Upper lobe of right lung (tissue), 1 donor: Measurements from ENCODE around the gene KLHL28. TPM values are rescaled to one million over a fixed set of nuclear protein-coding genes. Genes with fewer than 3 reads are reported as not detected.

Experiments used
- ATAC-seq: fragments of 200-7000 bp; cut with Tn5 transposase; one replicate; pipeline ENCODE4 v1.9.1; 2020; ENCODE audit warnings: mild to moderate bottlenecking, moderate library complexity
- DNase-seq: peaks from one replicate; pipeline ENCODE4 v3.0.0-alpha.2; 2020
- H3K27ac ChIP-seq: fragments of 200-600 bp; one replicate; pipeline ENCODE4 v1.8.0; 2022
- H3K27me3 ChIP-seq: fragments of 200-600 bp; one replicate; pipeline ENCODE4 v1.8.0; 2022; ENCODE audit warnings: mild to moderate bottlenecking
- H3K36me3 ChIP-seq: fragments of 200-600 bp; one replicate; pipeline ENCODE4 v1.8.0; 2022
- H3K4me1 ChIP-seq: fragments of 200-600 bp; one replicate; pipeline ENCODE4 v1.8.0; 2022
- H3K4me3 ChIP-seq: fragments of 200-600 bp; one replicate; pipeline ENCODE4 v1.8.0; 2022; ENCODE audit warnings: mild to moderate bottlenecking
- H3K9me3 ChIP-seq: fragments of 200-600 bp; one replicate; pipeline ENCODE4 v1.8.0; 2022
- intact Hi-C: fragments of 100-400 bp; cut with DNase I; formaldehyde crosslinking; loops from one replicate; pipeline ENCODE4 v1.11.0; 2022
- total RNA-seq: library from RNA; stranded (reverse); fragmentation: NEBNext Ultra II Directional; extraction: Animal tissue kit (Norgen Biotek cat#: 25700); gene quantifications from one replicate; pipeline ENCODE4 v1.2.1, GENCODE V29; 2021
- TF ChIP-seq, protein P1 (sequence below): fragments of 200-600 bp; IDR thresholded peaks from one replicate; pipeline ENCODE4 v1.8.0; 2022; ENCODE audit warnings: antibody characterized with exemption
- donor health status: DM: no; HTN: yes; CAD: no; lungs with severe emphysema.

KLHL28 gene
- total RNA-seq, 1 donor from 2014 or later = 12.4 TPM

DNA sequence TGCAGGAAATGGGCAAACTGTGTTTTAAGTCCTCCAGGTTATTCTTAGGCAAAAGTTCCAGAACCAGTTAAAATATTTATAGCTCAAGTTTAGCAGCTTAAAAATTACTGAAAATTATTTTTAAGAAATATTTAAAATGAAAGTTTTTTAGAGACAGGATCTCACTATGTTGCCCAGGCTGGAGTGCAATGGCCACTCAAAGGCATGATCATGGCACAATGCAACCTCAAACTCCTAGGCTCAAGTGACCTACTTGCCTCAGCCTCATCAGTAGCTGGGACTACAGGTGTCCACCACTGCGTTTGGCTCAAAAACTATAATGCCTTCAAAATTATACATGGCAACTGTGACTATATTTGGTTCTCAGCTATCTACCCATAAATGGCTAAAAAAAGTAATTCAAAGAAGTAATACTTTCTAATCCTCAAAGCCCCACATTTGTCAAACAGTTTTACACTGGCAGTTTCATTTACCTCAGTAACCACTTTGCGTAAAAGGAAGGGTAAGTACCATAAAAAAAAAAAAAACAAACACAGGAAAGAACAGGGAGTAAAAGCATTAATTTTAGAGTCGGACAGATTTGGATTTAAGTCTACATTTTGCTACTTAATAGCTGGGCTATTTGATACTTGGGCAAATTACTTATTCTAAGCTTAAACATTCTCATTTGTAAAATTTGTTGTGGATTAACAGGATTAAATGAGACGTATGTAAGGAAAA is 9.2 kb downstream of the KLHL28 start:
- peaks cover 8% of the 10 kb centered on the region for H3K4me1 ChIP-seq
- no peak overlapping the region for H3K4me3 ChIP-seq
- TF ChIP-seq, protein P1, sequence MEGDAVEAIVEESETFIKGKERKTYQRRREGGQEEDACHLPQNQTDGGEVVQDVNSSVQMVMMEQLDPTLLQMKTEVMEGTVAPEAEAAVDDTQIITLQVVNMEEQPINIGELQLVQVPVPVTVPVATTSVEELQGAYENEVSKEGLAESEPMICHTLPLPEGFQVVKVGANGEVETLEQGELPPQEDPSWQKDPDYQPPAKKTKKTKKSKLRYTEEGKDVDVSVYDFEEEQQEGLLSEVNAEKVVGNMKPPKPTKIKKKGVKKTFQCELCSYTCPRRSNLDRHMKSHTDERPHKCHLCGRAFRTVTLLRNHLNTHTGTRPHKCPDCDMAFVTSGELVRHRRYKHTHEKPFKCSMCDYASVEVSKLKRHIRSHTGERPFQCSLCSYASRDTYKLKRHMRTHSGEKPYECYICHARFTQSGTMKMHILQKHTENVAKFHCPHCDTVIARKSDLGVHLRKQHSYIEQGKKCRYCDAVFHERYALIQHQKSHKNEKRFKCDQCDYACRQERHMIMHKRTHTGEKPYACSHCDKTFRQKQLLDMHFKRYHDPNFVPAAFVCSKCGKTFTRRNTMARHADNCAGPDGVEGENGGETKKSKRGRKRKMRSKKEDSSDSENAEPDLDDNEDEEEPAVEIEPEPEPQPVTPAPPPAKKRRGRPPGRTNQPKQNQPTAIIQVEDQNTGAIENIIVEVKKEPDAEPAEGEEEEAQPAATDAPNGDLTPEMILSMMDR = no peak
- H3K27me3 ChIP-seq = no peaks in the 10 kb centered on the region
- intact Hi-C loops = no loop called here
- H3K9me3 ChIP-seq = no peaks in the 10 kb centered on the region
- ATAC-seq (no peak), DNase-seq (no peak)
- no peak overlapping the region for H3K27ac ChIP-seq
- peaks cover 10% of the 10 kb centered on the region for H3K36me3 ChIP-seq

DNA sequence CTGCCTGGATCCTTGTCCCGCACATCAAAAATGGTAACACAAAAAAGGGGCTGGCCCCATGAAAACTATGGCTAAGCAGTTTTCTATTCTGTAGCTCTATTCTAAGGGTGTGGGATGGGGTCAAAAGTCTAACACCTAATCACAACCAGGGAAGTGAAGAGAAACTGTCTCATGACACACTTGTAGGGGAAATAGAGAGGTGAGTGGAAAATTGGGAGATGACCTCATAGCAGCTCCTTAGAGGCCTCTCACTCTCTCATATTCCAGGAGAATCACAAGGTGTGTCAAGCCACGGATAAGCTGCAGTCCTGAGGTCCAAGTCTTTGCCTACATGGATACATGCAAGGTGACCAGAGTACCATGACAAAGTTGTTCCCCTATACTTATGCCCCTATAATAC is 10.7 kb downstream of the KLHL28 start:
- TF ChIP-seq, protein P1 = no peak
- peaks cover 6% of the 10 kb centered on the region for H3K4me1 ChIP-seq
- H3K36me3 ChIP-seq = peaks cover 10% of the 10 kb centered on the region
- H3K27ac ChIP-seq = no peak overlapping the region
- H3K9me3 ChIP-seq = no peaks in the 10 kb centered on the region
- DNase-seq (no peak), ATAC-seq (no peak)
- intact Hi-C loops = no loop called here
- no peaks in the 10 kb centered on the region for H3K27me3 ChIP-seq
- no peak overlapping the region for H3K4me3 ChIP-seq

DNA sequence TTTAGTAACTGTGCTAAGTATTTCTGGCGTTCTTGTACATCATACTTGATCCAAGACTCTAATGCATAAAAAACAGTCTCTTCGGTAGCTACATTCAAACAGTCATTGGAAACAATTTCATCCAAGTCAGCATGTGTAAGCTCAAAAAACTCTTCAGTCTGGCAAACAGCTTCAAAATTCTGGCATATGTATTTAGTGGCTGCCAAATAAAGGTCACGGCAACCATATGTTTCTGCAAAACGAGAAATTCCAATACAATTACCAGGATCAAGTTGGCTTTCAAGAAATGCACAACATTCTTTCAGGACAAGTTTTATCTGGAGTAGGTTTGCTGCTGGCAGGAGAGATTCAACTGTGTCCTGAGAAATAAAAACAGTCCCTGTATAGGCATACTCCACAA is 16.5 kb downstream of the KLHL28 start:
- ATAC-seq = no peak
- TF ChIP-seq, protein P1 = no peak
- no peak for DNase-seq
- H3K4me1 ChIP-seq = no peaks in the 10 kb centered on the region
- H3K27ac ChIP-seq = no peak overlapping the region
- peaks cover 34% of the 10 kb centered on the region for H3K36me3 ChIP-seq
- H3K27me3 ChIP-seq = no peaks in the 10 kb centered on the region
- H3K4me3 ChIP-seq = no peak overlapping the region
- intact Hi-C loops = no loop called here
- H3K9me3 ChIP-seq = no peaks in the 10 kb centered on the region

DNA sequence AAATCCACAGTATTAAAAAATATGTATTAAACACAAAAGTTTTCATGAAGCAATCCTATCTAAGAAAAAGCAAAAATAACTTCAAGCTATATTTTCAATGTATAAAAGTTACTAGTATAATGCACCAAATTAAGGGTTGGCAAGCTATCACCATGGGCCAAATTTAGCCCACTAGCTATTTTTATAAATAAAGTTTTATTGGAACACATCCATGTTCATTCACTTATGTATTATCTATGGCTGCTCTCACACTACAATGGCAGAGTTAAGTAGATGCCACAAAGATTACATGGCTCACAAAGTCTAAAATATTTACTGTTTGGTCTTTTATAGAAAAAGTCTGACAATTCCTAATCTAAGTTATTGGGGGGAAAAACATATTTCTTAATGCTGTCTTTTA is 17.6 kb downstream of the KLHL28 start:
- intact Hi-C loops = no loop called here
- Histone ChIP-seq H3K27me3 (no peaks in the 10 kb centered on the region), H3K27ac (no peak overlapping the region), H3K9me3 (no peaks in the 10 kb centered on the region), H3K36me3 (peaks cover 34% of the 10 kb centered on the region), H3K4me1 (no peaks in the 10 kb centered on the region), H3K4me3 (no peak overlapping the region)
- no peak for ATAC-seq
- no peak for DNase-seq
- TF ChIP-seq, protein P1 = no peak

DNA sequence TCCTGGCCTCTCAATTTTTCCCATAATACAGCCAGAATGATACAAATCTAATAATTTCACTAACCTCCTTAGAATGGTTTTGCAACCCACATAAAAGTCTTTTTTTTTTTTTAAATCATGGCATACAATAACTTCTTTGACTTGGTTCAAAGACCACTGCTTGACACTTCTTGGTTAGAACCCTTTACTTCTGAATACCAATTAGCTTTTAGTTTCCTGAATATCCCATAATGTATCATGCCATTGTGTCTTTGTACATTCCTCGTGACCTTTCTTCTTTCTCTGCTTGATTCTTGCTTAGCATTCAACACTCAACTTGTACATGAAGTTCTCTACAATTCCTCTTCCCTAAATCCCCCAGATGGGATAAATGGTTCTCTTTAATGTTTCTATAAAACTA is 19.3 kb downstream of the KLHL28 start:
- Histone ChIP-seq H3K4me3 (no peak overlapping the region), H3K9me3 (no peaks in the 10 kb centered on the region), H3K4me1 (no peaks in the 10 kb centered on the region), H3K27me3 (no peaks in the 10 kb centered on the region), H3K36me3 (peaks cover 42% of the 10 kb centered on the region), H3K27ac (no peak overlapping the region)
- DNase-seq (no peak), ATAC-seq (no peak)
- TF ChIP-seq, protein P1 = no peak
- intact Hi-C loops = no loop called here

DNA sequence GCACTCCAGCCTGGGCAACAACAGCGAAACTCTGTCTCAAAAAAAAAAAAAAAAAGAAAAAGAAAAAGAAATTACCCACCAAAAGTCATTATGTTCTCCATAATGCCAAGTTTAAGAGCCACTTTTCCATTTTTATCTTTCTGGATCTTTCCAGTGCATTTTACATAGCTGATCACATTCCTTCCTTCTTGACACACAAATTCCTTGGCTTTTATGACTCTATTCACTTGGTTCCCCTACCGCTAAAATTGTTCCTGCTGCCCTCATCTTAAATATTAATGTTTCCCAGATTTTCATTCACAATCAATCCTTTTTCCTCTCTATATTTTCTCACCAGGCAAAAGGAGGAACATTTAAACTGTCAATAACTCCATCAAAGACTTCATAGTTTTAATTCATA is 20.2 kb downstream of the KLHL28 start:
- DNase-seq (no peak), ATAC-seq (no peak)
- TF ChIP-seq, protein P1 = no peak
- H3K27me3 ChIP-seq = no peaks in the 10 kb centered on the region
- H3K27ac ChIP-seq = no peak overlapping the region
- peaks cover 42% of the 10 kb centered on the region for H3K36me3 ChIP-seq
- no peak overlapping the region for H3K4me3 ChIP-seq
- no peaks in the 10 kb centered on the region for H3K4me1 ChIP-seq
- intact Hi-C loops = no loop called here
- H3K9me3 ChIP-seq = no peaks in the 10 kb centered on the region
